Measurements from ENCODE around the gene PGBD5.

GRCh38 chr1:230398856-230399255, 27.3 kb downstream of the PGBD5 start:
- TF ChIP-seq CTCF (IDR thresholded peaks at IDR 0.05) (no peak), POLR2A (IDR thresholded peaks at IDR 0.05) (no peak)
